HG03108 (cell line): ENCODE measurements around the gene MTMR2.

Source experiments
- ATAC-seq: cut with Tn5 transposase; IDR thresholded peaks from one replicate; pipeline ENCODE4 v1.9.1; 2021; ENCODE audit warnings: moderate library complexity; ENCODE audit not compliant: unreplicated experiment

Gene MTMR2

DNA sequence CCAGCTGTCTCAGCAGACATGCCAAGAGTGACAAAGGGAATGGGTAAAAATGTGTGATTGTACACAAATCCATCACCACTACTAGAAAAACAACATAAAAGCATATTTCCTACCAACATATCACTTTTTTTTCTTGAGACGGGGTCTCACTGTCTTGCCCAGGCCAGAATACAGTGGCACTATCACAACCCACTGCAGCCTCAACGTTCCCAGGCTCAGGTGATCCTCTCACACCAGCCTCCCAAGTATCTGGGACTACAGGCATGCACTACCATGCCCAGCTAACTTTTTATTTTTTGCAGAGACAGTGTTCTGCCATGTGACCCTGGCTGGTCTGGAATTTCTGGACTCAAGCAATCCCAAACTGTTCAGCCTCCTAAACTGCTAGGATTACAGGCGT, 5.2 kb downstream of the MTMR2 start:
- ATAC-seq: no peak

DNA sequence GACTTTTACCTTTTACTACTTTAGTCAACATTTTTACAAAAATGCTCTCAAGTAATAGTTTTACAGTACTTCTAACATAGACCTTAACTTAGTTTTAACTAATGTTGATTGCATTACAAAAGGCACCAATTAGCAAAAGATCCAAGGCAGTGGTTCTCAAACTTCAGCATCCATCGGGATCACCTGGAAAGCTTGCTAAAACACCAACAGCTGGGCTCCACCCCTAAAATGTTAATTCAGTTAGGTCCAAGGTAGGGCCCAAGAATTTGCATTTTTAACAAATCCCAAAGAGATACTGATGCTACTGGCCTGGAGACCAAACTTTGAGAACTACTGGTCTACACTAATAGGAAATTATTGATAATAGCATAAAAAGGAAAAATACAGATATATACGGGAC, 5.9 kb downstream of the MTMR2 start:
- no peak for ATAC-seq

DNA sequence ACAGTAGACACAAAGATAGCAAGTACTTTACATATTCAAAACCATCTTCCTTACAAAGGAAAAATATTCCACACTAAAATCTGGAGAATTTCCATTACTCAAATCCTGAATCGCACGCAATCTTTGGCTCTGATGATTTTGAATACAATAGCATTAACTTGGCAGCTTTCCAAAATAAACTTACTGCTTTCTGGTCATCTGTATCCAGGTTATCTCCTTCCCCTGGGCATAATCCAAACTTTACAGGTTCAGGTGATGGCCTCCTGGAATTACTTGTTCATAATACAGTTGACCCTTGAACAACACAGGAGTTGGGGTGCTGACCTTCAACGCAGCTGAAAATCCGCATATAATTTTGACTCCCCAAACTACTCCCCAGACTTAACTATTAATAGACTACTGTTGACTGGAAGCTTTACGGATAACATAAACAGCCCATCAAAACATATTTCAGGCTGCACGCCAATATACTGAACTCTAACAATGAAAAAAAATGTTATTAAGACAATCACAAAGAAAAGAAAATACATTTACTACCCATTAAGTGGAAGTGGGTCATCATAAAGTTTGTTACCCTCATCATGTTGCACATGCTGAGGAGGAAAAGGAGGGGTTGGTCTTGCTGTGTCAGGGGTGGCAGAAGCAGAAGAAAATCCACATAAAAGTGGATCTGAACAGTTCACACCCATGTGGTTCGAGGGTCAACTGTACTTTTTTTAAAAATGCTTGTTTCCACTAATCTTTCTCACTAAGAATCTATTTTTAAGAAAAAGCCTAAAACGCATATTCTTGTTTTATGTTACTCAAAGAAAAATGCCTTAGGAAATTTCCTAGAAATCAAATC, 6.5 kb downstream of the MTMR2 start:
- no peak for ATAC-seq

DNA sequence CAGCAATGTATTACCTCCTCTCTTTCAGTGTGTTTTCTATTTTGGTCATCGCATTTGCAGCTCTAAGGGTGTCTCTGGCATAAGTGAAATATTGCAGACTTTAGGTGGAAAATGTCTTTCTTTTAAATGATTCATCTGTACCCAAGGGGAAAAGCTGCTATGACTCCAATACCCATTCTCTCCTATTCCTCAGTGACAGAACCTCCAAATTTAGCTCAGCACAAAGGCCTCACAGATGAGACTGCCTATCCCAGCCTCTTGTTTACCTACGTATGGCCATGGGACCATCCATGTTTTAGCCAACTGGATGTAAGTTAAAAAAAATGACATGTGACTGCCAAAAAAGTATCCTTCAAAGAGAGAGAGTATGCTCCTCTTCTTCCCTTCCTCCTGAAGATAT, 7.9 kb downstream of the MTMR2 start:
- no peak for ATAC-seq

DNA sequence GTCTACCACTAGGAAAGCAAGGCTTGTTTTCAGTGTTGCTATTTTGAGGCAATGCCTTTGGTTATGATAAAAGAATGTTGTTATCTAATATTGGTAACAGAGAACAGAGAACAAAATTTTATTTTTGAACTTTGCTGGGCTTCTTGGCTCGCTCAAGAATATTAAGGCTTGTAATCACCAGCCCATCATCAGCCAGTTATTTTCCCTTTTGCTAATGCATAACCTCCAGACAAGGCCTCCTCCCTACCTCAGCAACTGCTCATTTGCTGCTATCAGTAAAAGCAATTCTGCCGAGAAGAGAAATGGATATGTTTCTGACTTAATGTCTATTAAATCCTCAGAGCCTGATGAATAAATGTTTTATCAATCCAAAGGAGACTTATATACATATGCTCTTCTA, 8.9 kb downstream of the MTMR2 start:
- ATAC-seq: no peak

DNA sequence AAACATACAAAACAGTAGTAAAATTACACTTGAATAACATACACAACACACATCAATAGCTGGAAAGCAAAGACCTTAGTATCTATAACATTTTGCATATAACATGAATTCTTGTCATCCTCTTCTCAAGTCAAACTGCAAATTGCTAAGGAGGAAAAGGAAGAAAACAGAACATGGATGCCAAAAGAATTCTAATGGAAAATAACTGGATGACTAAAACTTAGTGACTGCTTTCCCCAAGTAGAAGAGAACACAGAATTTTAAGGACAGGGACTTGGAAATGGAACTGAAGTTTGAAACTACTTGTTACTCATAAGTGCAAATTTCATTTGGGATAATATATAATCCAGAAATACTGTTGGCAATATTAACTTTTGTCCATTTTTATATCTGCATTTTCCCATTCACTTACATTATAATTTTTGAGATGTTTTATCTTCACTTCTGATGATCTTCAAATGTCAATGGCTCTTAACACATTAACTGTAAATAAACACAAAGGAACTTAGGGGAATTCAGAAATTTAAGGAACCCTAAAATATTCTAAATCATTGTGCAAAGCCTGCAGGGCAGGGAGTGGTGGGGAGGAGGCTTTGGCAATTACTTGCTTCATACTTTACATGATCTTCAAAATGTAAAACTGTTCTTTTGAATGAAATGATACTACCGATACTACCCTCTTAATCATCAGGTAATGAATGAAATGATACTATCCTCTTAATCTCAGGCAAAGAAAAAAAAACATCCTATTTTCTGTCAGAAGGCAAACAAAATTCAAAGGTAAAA, 9.9 kb downstream of the MTMR2 start:
- no peak for ATAC-seq

DNA sequence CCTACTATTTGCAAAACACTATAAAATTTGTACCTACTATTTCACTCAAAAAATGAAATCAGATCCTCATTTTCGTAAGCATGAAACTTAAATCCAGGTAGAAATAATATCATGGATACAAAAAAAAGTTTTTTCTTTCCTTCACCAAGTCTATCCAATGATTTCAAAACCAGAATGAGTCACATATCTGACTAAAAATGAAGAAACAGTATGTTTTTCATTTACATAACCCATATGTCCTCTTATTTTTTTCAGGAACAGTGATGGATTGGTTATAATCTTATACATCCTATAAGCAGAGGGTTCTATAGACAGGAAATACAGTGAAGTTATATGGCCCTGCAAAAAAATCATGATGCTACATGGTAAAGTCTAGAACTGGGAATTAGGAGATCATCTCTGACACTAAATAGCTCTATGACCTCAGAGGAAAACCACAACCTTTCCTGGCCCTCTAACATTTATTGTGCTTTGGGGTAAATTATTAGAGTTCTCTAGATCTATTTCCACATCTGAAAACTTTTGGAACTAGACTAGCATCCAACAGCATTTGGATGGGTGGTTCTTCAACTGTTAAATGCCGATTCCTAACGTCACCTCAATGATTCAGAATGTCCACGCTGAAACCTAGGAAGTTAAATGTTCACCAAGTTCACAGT, 10.9 kb downstream of the MTMR2 start:
- no peak for ATAC-seq

DNA sequence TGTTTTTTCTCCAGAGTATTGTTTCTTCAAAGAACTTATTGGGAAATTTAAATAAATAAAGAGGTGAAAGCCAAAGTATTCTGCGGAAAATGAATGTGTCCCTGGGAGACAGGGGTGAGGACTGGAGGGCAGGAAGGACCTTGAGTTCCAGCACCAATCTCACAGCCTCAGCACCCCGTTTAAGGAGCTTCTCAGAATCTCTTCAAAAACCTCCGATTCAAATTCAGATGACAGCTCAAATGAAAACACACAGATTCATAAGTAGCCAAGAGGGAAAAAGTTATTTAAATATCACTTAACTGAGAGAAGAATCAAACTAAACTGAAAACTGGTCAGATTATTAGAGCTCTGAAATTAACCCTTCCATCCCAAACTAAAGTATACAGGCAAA, 12.5 kb downstream of the MTMR2 start:
- no peak for ATAC-seq

DNA sequence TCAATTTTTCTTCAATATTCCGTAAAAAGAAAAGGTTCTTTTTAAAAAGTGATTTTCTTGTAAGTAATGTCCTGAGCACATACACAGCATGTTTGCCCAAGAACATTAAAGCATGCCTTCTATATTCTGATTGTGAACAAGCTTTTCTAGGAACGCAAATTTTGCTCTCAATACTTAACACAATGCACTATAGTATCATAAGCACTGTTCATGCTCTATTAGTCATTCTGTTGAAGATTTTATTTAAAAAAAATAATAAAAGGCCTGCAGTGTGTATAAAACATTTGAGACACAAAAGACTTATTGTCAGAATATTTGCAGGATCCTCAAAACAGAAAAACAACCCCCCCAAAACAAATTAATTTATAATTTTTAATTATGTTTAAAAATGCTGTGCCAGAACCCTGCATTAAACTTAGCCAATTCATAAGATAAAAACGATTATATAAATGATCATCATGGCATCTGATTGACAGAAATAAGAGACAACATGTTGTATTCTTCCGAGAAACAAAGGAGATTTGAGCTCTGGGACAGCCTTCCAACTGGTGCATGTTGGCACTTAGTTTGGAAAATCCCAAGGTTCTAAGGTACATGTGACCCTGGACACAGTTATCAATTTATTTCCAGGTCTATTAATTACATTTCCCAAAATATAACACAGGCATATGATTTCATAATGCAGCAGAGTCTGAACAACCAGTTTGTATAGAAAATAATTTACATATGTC, 13.1 kb downstream of the MTMR2 start:
- ATAC-seq: no peak

DNA sequence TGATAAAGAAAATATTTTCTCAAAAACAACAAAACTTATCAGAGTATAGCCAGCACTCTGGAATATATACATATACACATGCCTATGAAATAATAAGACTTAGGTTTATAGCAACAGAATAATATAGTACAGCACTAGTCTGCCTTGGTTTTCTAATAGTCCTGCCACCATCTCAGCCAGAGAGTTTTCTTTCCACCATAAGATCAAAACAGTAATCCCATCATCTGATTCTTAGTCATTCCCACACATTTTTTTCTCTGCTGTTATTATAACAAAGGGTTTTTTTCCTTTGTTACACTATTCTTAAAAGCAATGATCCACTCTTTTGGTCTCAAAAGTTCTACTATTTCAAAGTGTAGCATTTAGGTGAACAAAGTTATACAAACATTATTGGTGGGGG, 15.1 kb downstream of the MTMR2 start:
- ATAC-seq: no peak

DNA sequence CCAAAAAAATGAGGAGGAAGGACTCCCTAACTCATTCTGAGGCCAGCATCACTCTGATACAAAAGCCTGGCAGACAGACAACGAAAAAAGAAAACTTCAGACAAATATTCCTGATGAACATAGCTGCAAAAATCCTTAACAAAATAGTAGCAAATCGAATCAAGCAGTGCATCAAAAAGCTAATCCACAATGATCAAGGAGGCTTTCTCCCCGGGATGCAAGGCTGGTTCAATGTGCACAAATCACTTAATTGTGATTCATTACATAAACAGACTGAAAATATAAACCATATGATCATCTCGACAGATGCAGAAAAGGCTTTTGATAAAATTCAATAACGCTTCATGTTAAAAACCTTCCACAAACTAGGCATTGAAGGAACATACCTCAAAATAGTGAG, 16.4 kb downstream of the MTMR2 start:
- ATAC-seq: no peak

DNA sequence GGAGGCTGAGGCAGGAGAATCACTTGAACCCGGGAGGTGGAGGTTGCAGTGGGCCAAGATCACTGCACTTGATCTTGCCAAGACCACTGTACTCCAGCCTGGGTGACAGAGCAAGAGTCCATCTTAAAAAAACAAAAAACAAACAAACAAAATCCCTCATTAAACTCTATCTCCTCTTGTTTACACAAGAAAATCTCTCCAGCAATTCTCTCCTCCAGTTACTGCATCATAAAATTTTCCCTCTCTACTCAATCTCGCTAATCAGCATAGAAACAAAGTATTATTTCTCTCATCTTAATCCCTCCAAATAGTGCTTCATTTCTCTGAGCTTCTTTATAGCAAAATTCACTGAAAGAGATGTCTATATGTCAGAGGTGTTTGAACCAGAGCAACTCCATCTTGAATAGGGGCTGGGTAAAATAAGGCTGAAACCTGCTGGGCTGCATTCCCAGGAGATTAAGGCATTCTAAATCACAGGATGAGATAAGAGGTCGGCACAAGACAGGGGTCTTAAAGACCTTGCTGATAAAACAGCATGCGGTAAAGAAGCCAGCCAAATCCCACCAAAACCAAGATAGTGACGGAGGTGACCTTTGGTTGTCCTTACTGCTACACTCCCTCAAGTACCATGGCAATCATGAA, 19.8 kb downstream of the MTMR2 start:
- no peak for ATAC-seq

DNA sequence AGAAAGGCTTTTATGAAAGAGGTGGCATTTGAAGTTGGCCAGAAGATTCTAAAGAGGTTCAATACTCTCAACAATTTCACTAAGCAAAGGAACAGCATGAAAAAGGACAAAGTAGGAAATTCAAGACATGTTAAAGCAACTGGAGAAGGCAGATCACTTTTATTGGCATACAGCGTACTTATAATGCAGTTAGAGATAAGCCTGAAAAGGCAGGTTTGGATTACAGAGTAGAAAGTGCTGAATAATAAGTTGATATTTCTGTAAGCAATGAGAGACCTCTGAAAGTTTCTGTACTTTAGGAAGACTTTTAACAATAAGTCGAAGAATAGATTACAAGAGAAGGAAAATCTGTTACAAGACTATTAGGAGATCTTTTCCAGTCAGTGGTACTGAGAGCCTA, 25.1 kb downstream of the MTMR2 start:
- no peak for ATAC-seq

DNA sequence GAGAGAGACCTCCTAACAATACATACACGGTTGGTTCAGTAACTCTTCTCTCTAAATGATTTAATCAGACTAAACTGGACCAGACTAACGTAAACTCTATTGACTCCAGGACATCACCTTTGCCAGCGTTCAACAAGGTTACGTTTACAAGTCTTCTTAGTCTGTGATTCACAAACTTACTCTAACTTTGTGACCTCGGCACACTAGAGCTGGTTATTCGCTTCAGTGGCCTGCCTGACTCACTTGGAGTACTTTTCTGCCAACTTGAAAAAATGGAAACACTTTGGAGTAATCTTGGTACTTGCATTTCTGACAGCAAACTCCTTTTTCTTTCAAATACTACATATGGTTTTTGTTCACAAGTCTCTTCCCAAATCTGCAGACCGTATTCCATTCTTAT, 26.2 kb downstream of the MTMR2 start:
- no peak for ATAC-seq

DNA sequence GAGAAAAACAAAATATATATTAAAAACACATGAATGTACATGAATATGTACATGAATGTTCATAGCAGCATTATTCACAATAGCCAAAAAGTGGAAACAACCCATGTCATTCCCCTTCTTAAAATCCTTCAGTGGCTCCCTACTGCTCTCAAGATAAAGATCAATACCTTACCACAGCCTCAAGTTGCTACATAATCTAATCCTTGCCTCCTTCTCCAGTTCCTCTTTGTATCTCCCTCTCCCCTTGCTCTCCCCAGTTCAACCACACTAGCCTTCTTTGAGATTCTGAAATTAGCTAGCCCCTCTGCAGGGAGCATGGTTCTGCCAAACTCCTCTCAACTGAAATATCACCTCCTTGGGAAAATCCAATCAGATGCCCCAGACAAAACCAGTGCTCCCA, 28.1 kb downstream of the MTMR2 start:
- ATAC-seq: no peak

DNA sequence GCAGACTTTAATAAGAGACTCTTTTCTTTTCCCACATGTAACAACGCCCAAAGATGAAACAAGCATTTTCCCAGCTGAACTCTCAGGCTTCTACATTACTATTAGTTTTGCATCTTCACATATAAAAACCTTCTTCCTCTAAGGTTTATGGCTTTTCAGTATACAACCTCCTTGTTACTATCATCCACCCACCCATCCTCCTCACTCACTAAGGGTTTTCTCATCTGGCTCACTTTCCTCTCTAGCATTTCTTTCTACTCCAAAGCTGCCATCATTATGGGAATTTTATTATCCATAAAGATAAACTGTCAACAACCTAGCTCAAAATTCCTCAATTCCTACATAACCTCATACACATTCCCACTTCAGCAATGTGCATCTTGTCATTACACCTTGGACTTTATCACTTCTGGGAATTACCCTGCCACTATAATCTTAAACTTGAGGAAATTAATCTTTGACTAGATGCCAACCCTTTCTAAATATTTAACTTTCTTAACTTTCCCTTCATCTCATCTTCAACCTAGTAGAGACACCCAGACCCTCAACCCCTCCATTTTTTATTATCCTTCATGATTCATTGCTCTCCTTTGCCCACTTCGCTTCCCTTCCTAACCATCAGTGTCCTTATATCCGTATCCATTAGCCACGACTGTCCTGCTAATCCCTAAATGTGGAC, 30.9 kb downstream of the MTMR2 start:
- no peak for ATAC-seq

DNA sequence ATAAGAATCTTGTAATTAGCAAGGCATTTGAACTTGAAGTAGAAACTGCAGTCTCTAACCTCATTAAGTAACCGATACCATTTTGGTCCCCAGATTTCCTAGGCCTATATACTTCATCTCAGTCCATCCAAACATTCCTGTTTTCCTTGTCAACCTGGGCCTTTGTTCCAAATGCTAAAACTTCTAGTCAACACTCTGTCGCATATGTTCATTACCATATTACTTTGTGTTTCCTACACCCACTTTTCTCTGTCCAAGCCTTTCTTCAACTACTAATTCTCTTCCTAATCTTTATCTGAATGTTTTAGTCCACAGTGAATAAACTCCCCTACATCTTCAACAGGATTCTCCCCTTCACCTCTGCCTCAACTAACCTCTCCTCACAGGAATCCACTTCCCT, 31.4 kb downstream of the MTMR2 start:
- ATAC-seq: no peak

DNA sequence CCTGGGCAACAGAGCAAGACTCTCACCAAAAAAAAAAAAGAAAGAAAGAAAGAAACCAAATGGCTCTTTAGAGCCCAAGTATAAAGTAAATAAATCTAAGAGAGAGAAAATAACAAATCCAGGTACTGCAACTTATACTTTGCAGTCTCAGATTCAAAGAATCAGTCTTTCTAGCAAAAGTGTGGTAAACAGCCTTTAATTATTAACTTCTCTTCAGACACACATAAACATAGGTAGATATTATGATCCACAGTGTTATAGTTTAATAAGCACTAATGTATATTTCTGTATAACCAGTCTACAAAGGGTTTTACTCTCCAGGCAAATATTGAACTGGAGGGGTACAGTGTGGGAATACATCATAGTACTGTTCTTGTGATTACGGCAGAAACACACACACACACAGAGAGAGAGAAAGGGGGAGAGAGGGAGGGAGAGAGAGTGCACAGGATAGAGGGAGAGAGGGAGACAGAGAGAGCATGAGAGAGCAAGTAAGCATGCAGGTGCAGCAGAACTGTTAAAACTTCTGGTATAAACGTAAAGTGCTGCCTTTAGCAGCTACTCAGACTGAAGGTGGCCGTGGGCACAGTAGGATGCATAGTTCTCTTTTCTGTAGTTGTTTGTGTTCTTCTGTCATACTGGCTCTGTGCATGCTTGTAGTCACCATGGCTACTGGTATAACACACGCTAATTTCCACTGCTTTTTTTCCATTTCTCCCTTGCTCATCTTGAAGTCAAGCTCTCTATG, 32.3 kb downstream of the MTMR2 start:
- peak; percentile 74 for ATAC-seq

DNA sequence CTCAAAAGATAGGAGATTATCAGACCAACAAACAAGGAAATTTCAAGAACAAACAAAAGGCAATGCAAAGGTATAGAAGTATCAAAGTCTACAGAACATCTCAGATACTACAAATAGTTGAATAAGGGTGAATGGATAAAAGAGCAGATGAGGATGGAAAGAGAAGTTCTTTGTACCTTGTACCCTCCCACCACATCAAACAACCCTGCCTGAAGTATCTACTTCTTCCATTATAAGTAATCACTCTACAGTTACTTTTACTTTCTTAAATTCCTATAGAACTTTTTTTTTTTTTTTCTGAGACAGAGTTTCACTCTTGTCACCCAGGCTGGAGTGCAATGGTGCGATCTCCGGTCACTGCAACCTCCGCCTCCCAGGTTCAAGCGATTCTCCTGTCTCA, 35.1 kb downstream of the MTMR2 start:
- ATAC-seq: no peak

DNA sequence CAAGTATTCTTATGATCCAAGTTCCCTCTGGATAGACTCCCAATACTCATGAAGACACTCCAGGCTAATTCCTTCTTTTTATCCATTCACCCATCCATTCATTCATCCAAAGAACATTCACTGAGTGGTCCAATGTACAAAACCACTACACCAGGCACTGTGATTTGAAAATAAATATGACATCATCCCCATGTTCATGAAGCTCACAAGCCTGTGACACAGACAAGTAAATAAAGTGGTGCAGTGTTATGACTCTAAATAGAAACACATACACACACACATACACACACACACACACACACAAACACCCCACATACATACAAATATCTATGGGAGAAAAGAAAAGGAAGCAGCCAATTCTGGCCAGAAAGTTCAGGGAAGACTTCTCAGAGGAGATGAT, 35.5 kb downstream of the MTMR2 start:
- no peak for ATAC-seq
